ENCODE results near the gene YIPF4.
A peak's percentile ranks its signal among the peaks of the same experiment; 100 is the strongest.
"Not testable (repeated sequence)": the region's sequence is repeated elsewhere in the genome, so short reads cannot be mapped to it uniquely, and the experiment has no call there.

Gene YIPF4

DNA sequence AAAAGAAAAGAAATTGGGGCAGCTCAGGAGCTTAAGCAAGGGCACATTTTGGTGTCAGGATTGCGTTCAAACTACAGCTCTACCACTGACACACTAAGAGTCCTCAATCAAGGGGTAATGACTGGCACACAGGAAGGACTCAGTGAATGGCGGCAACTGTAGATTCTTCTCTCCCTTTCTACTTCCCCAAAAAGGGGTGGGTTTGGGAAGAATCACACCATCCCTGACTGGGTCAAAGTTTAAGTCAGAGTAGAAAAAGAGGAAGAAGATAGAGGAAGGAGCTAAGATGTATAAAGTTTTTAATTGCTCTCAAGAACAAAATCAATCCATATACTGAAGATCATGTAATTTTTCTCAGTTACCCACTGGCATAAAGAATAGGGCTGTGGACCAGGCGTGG lies 15.6 kb upstream of the YIPF4 start:
- H3K27ac ChIP-seq, result no peak overlapping the region

GRCh38 chr2:32264422-32265105 lies 13.1 kb upstream of the YIPF4 start, which contains the start of gene NLRC4:
Gene NLRC4 (minus strand): TSS chr2:32264886. CDS start chr2:32256775, 8,111 bp downstream.
- no peak within 1 kb of the TSS for H3K27ac ChIP-seq
- TF ChIP-seq ZFX (IDR thresholded peaks at IDR 0.05), result no peak
- TF ChIP-seq, protein P1, sequence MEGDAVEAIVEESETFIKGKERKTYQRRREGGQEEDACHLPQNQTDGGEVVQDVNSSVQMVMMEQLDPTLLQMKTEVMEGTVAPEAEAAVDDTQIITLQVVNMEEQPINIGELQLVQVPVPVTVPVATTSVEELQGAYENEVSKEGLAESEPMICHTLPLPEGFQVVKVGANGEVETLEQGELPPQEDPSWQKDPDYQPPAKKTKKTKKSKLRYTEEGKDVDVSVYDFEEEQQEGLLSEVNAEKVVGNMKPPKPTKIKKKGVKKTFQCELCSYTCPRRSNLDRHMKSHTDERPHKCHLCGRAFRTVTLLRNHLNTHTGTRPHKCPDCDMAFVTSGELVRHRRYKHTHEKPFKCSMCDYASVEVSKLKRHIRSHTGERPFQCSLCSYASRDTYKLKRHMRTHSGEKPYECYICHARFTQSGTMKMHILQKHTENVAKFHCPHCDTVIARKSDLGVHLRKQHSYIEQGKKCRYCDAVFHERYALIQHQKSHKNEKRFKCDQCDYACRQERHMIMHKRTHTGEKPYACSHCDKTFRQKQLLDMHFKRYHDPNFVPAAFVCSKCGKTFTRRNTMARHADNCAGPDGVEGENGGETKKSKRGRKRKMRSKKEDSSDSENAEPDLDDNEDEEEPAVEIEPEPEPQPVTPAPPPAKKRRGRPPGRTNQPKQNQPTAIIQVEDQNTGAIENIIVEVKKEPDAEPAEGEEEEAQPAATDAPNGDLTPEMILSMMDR (conservative IDR thresholded peaks at IDR 0.05), result no peak

More for the DNA sequence above, 15.6 kb upstream of the YIPF4 start:
- TF ChIP-seq, protein P1 (conservative IDR thresholded peaks at IDR 0.05), result no peak
- no peak for TF ChIP-seq ZFX (IDR thresholded peaks at IDR 0.05)

DNA sequence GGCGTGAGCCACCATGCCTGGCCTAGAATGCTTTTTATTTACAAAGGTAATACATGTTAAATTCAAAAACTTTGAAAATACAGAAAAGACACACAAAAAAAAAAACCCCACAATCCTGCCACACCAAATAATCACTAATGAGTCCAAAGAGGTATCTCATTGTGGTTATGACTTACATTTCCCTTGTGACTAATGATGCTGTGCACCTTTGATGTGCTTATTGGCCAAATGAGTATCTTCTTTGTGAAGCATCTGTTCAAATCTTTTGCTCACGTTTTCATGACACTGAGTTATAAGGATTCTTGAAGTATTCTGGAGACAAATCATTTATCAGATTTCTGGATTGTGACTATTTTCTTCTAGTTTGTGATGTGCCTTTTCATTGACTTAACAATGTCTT lies 6.6 kb upstream of the YIPF4 start:
- no peak for TF ChIP-seq ZFX (IDR thresholded peaks at IDR 0.05)
- TF ChIP-seq, protein P1 (conservative IDR thresholded peaks at IDR 0.05), result no peak
- H3K27ac ChIP-seq, result no peak overlapping the region

GRCh38 chr2:32272279-32272678 lies 5.4 kb upstream of the YIPF4 start:
- no peak overlapping the region for H3K27ac ChIP-seq
- TF ChIP-seq ZFX (IDR thresholded peaks at IDR 0.05), result no peak
- TF ChIP-seq, protein P1 (conservative IDR thresholded peaks at IDR 0.05), result no peak

DNA sequence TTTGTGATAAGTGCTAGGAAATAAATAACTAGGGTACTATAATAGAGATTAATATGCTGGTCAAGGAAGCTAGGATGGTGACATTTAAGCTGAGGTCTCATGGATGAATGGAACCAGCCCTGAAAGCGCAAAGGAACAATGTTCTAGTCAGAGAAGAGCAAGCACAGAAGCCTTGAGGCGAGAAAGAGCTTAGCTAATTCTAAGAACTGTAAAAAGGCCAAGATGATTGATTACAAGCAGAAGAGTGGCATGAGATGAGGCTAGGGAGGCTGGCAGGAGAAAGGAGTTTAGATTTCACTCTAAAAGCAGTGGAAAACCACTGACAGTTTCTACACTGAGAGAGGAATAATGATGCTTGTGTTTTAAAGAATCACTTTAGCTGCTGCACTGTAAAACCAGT lies 3.4 kb upstream of the YIPF4 start:
- no peak overlapping the region for H3K27ac ChIP-seq
- no peak for TF ChIP-seq ZFX (IDR thresholded peaks at IDR 0.05)
- TF ChIP-seq, protein P1 (conservative IDR thresholded peaks at IDR 0.05), result no peak

GRCh38 chr2:32275790-32276189 lies 1.9 kb upstream of the YIPF4 start:
- not testable (repeated sequence) for H3K27ac ChIP-seq

DNA sequence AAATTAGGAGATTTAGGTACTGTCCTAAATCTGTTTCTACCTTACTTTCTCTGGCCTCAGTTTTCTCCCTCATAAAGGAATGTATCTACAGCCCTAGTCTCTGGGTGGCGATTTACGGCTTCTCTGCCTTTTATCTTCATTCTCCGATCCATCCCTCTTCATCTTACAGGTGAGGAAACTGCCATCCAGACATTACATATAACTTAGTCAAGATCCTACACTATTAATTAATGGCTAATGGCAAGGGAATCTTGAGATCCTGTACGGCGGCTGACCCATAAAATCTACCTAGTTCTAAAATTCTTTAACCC lies 386 bp upstream of the YIPF4 start:
- H3K27ac ChIP-seq, result no peak overlapping the region; the same call in 1 of the 2 replicates
- TF ChIP-seq, protein P1 (conservative IDR thresholded peaks at IDR 0.05), result no peak
- no peak for TF ChIP-seq ZFX (IDR thresholded peaks at IDR 0.05)

DNA sequence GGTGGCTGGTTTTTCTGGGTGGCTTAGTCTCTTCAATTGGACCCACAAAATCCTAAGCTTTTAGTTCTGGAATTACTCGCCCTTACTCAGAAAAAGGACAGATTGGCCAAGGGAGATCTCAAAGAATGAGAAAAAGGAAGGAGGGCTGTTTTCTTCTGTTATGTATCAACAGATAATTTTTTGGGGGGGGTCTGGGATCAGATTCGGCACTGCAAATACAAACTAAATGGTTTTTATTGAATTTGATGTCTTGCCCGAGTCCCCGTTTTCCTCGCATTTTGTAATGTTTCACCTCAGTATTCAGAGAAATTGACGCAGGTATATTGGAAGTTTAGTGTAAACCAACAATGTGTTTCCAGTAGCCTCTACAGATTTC lies 762 bp downstream of the YIPF4 start:
- peak overlapping the region; percentile 70 for H3K27ac ChIP-seq
- TF ChIP-seq, protein P1 (conservative IDR thresholded peaks at IDR 0.05), result no peak
- TF ChIP-seq ZFX (IDR thresholded peaks at IDR 0.05), result no peak
